Measurements from ENCODE around the gene CTR9.

The CTR9 gene

GRCh38 chr11:10742460-10743208 is 8.4 kb upstream of the CTR9 start:
- DNase-seq (ENCODE audit: low read depth), result peak; percentile 25

GRCh38 chr11:10743354-10744000 is 7.6 kb upstream of the CTR9 start:
- no peak for DNase-seq (ENCODE audit: low read depth)

- no peak for DNase-seq (ENCODE audit: low read depth)
These were observed 6.8 kb upstream of the CTR9 start for GRCh38 chr11:10744206-10744605.

DNA sequence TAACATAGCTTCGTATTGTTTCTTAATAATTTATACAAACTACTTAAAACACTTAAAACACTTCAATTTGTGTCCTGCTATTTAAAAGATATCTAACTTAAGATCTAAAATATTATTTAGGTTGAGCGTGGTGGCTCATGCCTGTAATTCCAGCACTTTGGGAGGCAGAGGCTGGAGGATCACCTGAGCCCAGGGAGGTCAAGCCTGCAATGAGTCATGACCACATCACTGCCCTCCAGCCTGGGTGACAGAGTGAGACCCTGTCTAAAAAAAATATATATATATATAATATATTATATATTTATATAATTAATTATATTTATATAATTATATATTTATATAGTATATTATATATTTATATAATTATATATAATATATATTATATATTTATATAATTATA is 4.2 kb upstream of the CTR9 start:
- no peak for DNase-seq (ENCODE audit: low read depth)

- DNase-seq (ENCODE audit: low read depth), result no peak
These were observed 3.3 kb upstream of the CTR9 start for GRCh38 chr11:10747733-10748132.

- no peak for DNase-seq (ENCODE audit: low read depth)
These were observed 1.6 kb upstream of the CTR9 start for GRCh38 chr11:10749476-10749875.

DNA sequence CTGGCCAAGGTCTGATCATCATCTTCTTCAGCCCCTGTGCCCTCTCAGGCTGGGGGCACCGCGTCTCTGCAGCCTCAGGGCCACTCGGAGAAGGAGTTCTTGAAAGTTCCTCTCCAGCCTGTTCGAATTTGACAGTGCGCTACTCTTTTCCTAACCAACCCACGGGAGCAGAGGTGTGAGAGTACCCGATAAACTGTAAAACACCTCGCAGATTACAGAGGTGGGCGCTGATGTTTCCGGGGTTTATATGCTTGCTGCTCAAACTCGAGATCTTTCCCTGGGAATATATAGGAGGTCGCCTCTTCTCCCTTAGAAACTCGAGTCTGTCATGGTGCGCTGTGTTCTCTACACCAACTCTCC is 515 bp downstream of the CTR9 start:
- no peak for DNase-seq (ENCODE audit: low read depth)

DNA sequence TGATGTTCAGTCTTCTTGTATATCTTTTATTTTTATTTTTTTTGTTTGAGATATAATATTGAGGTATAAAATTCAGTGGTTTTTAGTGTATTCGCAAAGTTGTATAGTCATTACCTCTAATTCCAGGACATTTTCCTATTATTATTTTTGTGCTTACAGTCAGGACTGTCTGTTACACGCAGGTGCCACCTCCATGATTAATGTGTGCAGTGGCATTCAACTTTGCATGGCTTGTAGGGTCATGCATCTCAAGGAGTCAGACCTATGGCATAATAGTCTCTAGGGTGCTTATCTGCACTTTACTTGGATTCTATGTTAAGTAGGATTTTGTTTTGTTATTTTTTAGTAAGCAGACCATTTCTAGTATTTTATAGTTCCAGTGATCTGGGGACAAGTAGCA is 1.0 kb downstream of the CTR9 start:
- DNase-seq (ENCODE audit: low read depth), result no peak

GRCh38 chr11:10752486-10752885 is 1.4 kb downstream of the CTR9 start:
- DNase-seq (ENCODE audit: low read depth), result no peak

DNA sequence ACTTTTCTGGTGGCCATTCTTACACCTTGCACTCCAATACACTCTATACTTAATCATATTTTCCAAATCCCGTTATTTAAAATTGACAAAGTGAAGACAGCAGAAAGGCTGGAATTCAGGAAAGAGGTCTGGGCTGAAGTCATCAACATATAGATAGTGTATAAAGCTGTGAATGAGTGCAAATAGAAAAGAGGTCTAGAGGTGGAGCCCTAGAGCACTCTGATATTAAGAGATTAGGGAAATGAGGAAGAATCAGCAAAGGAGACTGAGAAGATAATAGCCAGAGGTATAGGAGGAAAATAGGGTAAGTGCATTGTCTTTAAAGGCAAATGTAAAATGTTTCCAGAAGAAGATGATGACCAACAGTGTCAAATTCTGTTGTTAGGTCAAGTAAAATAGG is 7.9 kb downstream of the CTR9 start:
- DNase-seq (ENCODE audit: low read depth), result no peak

DNA sequence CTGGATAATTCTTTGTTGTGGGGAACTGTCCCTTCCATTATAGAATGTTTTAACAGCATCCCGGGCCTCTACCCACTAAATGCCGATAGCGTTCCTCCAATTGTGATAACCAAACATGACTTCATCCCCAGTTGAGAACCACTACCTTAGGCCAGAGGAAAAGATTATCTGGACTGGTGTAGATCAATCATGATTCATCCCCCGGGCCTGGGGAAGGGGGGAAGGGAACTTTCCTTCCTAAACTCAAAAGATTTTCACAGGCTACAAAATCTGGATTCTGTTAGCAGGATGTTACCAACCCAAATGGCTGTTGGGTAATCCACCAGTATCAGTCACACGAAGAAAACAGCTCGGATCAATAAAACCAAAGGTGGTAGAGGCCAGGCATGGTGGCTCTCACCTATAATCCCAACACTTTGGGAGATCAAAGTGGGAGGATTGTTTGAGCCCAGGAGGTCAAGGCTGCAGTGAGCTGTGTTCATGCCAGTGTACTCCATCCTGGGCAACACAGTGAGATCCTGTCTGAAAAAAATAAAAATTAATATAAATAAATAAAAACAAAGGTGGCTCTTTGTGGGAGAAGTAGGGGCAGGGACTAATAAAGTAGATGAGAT is 10.1 kb downstream of the CTR9 start:
- DNase-seq (ENCODE audit: low read depth), result no peak

DNA sequence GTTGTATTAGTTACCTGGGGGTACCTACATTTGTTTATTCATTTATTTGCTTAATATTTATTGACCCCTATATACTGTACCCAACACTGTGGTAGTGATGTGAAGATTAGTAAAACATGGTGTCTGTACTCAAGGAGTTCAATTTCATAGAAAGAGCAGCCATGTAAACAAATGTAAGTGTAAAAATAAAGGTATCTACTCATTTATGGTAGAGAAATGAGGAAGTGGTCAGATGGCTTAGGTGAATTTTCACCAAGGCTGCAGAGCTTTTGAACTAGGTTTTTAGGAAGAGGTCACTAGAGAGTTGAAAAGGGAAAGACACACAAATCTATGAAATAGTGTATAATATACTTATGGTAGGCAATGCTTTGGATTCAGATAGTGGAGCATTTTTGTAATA is 11.1 kb downstream of the CTR9 start:
- no peak for DNase-seq (ENCODE audit: low read depth)

GRCh38 chr11:10762913-10763421 is 11.9 kb downstream of the CTR9 start:
- no peak for DNase-seq (ENCODE audit: low read depth)

- DNase-seq (ENCODE audit: low read depth), result no peak
These were observed 12.7 kb downstream of the CTR9 start for GRCh38 chr11:10763766-10764165.

DNA sequence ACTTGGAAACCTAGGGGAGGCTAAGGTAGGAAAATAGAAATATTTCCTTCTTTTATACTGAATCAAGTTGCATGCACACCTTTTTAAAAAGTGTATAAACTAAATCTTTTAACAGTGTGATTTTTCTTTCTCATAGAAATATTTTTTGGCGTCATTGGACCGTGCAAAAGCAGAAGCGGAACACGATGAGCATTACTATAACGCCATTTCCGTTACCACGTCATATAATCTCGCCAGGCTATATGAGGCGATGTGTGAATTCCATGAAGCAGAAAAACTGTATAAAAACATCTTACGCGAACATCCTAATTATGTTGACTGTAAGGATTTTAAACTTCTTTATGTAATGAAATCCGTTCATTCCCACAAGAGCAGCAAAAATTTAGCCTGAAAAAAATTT is 13.4 kb downstream of the CTR9 start:
- DNase-seq (ENCODE audit: low read depth), result no peak

- DNase-seq (ENCODE audit: low read depth), result no peak
These were observed 19.7 kb downstream of the CTR9 start for GRCh38 chr11:10770626-10771254.

- no peak for DNase-seq (ENCODE audit: low read depth)
These were observed 20.4 kb downstream of the CTR9 start for GRCh38 chr11:10771457-10771856.

DNA sequence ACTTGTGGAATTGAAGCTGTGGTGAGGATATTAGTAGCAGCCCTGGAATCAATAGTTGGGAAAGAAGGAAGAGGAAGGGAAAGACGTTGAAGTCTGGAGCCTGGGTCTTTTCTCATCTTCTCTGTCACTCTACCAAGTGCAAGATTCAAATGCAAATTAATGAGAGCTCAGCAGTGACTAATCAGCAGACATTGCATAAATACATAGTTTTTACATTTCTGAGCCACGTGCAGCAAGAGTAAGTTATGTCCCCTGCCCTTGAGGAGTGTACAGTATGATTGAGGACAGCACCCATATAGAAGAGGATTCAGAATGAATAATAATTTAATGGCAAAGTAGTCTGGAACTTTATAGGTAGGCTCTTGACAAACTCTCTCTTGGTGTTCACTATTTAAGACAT is 23.8 kb downstream of the CTR9 start:
- DNase-seq (ENCODE audit: low read depth), result no peak

GRCh38 chr11:10777393-10777793 is 26.3 kb downstream of the CTR9 start:
- DNase-seq (ENCODE audit: low read depth), result no peak

DNA sequence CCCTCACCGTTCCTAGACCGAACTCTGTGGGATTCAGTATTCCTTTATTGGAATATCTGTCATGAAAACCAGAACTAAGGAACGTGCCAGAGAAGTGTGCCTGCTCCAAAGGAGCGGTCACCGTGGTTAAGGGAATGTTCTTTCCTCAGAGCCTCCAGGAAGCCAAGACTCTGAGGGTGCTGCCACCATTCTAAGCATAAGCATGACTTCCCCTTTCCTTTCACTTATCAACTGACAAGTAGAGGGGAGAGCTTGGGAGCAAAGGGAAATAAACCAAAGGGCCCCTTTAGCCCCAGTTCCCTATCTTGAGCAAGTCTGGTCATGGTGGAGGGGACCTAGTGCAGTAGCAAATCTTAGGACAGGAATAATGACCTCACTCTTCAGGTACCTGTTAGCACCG is 26.8 kb downstream of the CTR9 start:
- no peak for DNase-seq (ENCODE audit: low read depth)

GRCh38 chr11:10778217-10778970 is 27.3 kb downstream of the CTR9 start:
- DNase-seq (ENCODE audit: low read depth), result no peak

DNA sequence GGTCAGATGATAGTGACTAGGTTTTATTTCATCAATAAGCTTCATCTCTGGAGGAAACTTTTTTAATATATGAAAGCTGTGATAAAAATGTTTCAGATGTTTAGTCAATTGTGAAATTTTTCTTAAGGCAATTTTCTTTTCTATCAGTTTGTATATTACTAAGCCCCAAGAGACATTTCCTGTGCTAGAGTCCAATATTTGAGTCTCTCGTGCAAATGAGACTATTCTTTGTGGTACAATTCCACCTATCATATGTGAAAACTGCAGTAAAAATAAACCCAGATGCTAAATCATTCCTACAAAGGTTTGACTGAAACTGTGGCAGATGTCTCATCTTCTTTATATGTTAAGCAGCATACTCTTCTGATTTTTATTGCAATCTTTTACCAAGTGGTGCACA is 28.0 kb downstream of the CTR9 start:
- no peak for DNase-seq (ENCODE audit: low read depth)
